NCI-H460 (cell line): ENCODE results near the gene PSMG1. TPM values are rescaled to one million over a fixed set of nuclear protein-coding genes. Genes with fewer than 3 reads are reported as not detected.

Experiments used
- DNase-seq: peaks from one replicate; pipeline ENCODE4 v3.0.0-alpha.2; 2016; ENCODE audit warnings: low read depth; ENCODE audit errors: extremely low read depth
- total RNA-seq: library from RNA; depleted of rRNA; stranded (reverse); fragments of >200 nt; shearing (Covaris generic); gene quantifications from 2 replicates; pipeline ENCODE4 v1.2.3, GENCODE V29; 2014

Gene PSMG1
- total RNA-seq, 1 experiment from 2014 or later: 78.5 TPM

DNA sequence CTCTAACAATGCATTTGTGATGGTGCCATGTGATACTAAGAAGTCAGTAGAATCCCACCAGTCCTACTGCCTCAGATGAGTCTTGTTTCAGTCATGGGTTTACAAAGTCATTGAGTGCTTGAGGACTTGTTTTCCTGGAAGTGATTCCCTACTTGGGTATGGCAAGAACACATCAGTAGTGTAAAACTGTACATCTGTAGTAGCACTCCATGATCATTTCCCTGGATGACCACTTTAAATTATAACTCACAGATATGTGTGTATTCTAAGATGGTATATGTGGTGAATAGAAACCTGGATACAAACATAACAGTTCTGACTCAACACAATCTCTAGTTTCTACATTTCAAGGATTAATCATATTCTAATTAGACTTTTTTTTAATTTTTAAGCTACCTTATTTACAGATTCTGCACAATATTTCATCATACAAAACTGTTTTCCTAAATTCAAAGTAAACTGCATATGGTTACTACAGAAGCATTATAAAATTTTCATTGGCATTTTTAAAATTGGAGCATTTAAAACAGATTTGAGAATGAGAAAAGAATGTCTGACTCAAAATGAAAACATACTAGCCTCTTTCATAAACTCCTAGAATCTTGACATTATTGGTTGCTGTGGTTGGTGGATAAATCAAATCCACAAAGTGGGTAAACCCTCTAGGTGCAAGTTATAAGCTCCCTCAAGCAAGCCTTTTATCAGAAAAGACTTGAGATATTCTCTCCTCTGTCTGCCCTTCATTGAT, 6.8 kb upstream of the PSMG1 start:
- DNase-seq: no peak

DNA sequence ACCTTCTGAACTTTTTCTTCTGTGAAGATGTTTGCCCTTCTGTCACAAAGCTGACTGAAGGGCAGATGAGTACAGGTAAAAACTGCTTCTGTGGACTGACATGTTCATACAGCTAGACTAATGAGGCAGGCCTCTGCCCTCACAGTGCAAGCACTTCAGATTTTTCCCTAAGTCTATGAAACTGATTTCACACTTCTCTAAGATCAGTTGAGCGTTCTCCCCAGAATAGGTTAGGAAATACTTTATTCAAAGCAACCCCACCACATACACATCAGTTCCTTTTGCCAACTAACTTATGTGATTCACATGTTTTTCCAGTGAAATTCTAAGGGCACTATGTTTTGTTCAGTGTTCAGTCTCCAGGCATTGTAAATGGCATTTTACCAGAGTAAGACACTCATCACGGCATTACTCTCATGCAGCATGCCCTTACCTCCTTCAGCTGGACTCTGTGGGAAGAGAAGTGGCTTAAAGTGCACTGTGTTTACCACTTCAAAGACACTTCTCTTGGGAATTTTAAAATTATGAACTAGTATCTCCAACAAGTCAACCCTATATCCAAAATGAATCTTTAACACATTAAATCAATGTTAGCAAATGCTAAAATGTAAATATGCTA, 5.4 kb upstream of the PSMG1 start:
- no peak for DNase-seq

DNA sequence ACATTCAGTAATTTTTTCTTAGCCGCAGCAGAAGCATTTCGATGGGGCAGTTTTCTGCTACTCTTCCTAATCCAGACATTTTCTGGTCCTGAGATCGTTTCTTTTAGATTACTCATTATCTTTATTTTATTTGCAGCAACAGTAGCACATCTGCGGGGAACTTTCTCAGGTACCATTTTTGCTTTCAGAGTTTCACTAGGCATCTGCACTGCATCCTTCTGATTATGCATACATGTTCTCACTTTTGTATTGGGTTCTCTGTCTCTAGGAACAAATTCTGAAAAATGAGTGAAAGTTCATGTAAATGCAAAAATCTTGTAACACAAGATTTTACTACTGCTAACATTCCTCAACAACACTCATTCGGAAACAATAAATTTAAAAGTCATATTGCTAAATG, 3.9 kb upstream of the PSMG1 start:
- DNase-seq: no peak

DNA sequence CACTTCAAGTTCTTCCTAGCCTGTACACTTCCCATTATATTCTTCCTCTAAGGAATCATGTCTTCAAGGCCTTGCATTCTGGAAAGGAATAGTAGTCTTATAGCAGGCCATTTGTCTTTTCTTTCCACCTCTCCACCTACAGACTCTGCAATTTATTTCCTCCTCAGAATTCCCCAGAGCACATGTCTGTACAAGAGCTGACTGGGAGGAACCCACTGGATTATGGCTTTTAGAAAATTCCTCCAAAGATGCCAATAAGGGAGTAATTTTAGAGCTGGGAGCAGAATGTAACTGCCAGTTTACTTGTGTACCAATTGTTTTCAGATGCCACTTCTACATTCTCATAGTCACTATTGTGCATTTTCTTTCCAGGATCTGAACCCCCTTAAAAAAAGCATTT, 3.4 kb upstream of the PSMG1 start:
- no peak for DNase-seq

DNA sequence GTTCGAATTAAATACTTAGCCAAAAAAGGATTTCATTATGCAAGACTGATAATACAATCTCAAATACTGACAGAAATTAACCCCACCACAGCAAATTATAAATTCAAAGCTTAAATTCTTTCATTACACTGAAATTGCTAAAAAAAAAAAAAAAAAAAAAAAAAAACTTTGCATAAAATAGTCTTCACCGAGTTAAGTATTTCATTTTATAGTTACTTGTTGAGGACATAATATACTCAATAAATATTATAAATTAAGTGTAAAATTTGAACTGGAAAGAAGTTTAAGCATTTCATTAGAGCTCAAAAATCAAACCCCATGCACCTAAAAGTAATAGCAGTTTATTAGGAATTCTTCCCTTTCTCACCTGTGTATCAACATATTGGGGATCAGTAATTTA, 1.9 kb upstream of the PSMG1 start:
- no peak for DNase-seq

DNA sequence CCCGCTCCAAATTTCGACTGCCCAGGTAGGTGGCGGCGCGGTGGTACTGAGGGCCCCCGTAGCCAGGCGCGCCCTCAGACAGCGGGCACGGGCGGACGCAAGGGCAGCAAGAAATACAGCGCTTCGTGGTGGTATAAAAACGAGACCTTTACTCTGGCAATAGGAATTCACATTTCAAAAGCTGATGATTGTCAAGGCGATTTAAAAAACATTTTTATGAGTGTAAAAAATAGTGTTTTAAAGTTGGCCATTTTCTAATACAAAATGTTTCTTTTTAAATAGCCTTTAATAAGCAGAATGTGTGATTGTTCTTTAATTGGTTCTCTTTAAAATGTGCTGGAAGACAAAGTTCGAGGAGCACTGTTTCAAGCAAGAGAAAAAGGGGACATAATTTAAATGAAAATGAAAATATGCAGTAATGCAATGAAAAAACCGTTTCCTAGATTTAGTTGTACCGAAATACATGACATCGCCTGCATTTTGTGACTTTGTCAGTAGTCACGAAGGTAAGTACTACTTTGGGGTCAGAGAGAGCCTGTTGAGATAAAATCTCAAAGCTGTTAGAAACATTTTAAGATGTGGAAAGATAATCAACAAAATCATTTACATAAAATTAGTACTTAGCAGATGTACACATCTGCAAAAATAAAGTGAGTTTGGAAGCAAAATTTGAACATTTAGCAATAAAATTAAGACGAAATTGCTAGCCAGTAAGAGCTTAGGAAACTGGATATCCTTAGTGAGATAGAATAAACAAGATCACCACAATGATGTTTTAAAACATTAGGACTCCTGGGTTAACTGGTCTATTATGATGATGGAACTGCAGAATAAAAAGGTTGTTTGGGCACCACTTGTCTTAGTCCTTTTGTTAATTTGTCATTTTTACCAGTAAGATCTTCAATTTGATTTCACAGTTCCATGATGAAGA, 1.1 kb upstream of the PSMG1 start:
- no peak for DNase-seq

DNA sequence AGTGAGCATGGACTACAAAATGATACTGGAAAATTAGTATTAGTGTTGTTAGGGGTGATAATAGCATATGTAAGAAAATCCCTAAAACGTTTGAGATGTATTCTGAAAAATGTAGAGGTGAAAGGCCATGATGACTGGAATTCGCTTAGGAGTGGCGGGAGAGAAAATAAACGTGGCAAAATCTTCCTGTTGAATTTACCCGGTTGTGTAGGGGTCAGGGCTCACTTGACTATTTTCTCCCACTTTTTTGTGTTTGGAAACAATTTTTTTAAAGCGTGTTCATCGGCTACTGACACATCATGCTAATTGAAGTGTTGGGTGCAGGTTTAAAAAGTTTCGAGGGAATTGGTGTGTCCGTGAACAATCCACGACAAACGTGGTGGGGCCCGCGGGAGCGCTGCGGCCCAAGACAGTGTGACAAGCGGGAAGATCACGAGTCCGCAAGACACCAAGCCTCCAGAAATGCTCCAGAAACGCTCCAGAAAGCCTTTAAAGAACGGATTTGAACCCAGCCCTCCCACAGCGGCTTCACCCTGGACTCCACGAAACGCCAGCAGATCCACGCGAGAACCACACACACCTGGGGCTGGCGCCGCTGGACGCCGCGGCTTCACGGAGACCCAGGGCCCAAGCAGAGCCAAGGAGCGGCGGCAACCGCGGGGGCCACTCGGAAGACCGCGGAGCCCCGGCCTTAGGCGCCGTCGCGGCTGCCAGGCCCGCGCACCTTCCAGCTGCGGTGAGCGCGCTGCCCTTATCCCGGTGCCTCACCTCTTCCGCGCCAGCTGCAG, 573 bp downstream of the PSMG1 start:
- DNase-seq: no peak

DNA sequence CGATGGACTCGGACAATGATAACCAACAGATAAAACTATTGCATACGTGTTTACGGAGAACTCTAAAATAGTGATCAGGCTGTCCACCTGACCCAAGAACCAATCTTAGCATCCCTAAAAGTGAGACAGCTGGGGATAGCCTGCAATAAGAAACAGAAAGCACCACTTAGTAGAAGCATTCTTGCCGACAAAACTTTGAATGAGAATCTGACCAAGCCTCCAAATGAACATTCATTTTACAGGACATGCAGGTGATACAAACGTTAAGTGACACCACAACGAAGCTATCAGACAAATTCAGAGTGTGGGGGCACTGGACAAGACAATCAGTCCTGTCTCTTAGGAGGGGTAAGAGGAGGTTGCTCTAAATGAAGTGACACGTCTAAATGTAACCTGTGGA, 1.2 kb downstream of the PSMG1 start:
- no peak for DNase-seq

DNA sequence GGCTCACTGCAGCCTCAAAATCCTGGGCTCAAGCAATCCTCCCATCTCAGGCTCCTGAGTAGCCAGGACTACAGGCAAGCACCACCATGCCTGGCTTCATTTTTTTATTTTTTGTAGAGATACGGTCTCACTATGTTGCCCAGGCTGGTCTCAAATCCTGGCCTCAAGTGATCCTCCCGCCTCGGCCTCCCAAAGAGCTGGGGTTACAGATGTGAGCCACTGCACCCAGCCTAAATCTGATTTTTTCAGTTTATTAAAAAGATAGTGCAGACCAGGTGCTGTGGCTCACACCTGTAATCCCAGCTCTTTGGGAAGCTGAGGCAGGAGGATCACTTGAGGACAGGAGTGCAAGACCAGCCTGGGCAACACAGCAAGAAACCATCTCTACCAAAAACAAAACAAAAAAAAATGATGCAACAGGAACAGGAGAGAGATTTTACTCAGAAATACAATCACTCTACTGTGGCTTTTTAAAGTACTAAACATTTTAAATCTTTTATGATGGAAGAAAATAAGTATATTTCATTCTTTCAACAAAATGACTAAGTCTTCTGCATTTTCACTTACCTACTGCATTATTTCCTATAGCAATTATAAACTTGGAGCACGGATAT, 1.9 kb downstream of the PSMG1 start:
- no peak for DNase-seq

DNA sequence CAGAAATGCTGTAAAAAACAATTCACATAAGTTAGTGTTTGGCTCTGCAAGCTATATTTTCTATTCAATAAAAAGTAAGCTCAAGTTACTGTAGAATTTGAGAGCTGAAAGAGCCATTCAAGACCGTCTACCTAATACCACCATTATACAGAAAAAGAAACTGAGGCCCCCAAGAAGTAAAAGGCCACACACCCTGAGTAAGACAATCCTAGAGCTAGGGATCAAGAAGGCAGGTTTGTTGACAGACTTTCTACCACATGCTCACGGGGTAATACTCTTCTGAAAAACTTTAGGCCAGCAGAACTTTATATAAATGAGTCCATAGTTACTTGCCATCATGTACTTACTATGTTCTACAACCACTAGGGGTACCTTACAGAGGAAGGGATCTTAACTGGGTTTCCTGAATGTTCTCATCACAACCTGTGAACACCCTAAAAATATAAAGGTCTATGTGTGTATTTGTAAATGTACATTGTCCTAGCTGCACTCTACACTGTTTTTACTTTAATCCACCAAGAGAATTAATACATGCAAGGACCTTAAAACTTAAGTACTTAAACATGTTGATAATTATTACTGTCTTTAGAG, 2.7 kb downstream of the PSMG1 start:
- no peak for DNase-seq

DNA sequence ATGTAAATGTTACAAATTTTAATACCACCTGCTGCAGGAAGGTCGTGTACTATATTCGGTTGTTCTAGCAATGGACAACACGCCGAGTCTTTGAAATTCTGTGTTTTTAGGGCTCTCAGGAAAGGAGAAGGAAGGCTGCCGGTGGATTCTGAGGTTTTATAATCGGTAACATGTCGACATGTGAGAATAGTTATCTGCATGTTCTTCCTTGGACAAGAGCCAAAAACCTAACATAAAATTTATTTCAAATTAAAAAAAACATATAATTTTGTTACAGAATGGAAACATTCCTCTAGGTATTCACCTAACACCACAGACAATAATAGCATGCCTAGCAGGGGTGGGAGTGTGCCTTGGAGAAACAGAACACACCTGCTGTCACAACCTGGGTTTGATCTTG, 4.8 kb downstream of the PSMG1 start:
- DNase-seq: no peak

DNA sequence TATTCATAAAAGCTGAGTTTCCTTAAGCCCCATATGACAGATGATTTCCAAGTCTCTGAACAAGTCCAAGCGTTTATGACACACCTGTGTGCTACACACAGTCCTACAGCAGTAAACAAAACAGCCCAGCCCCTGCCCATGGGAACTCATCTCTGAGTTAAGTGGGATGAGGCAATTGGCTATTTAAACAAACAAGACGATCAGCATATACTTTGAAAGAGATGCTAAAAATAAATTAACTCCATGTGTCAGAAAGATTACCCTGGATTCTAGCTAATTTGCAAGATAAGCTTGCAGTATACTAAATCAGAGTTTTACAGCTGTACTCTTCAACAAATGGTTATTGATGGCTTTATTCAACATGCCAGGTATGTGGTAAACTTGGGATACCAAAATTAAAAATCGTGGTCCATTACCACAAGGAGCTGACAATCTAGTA, 7.0 kb downstream of the PSMG1 start:
- DNase-seq: no peak

DNA sequence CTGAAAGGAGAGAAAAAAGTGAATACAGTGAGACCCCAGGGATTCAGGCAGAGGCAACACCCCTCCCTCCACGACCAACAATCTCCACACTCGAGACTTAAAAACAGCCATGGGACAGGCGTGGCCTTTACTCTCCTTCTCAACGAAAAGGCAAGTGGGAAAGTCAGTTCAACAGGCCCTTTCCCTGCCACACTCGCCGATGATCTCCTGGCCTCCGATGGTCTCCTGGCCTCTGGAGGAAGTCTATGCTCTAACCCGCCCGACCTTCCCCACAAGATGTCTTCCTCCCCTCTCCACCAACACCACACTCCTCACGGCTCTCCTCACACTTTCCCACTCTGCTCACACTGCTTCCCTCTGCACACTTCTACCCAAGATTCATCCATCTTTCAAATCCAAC, 7.6 kb downstream of the PSMG1 start:
- no peak for DNase-seq

DNA sequence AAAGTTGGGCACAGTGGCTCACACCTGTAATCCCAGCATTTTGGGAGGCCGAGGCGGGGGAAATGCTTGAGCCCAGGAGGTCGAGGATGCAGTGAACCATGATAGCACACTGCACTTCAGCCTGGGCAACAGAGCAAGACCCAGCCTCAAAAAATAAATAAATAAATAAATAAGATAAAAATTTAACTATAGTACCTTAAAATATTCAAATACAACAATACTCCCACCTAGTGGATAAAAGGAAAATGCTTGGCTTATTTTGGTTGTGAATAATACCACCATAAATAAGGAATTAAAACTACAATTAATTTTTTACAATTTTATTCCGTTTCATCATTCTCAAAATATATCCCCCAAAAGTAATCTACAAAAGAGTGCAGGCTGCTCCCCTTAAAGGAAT, 8.1 kb downstream of the PSMG1 start:
- no peak for DNase-seq

DNA sequence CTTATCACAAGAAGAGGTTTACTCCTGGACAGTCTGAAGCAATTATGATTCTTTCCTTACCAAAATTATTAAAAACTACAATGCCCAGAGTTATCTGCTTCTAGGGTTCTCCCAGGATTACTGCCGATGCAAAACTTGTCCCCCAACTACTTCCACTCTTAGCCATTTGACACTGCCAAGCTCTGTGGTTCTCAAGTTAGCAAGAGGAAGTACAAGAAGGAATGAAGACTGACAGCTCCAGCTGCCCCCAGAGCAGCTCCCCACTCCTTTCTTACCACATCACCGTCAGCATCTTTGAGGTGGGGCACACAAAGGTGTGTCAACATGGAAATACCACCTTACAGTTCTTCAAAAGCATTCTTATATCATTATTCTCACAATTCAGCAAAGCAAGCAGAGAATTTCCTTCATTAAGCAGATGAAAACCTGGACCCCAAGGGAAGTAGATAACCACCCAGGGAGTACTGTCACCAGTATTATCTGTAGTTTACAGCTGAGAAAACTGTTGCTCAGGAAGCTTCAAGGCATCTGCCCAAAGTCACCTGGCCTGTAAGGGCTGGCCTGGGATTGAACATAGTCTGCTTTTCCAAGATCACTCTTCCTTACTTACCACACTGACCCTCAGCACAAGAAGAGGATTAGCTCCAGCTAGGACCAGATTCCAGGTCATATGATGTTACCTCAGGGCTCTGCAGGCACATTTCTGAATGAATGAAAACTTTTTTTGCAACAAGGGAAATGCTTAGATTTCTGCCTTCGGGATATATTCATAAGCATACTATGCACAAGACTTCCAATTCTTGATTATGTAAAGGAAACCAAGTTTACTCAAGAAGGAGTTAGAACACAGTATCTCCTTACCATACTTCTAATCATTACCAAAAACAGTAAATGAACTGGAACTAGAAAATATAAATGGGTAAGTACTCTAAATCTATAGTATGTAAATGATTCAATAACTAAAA, 9.3 kb downstream of the PSMG1 start:
- no peak for DNase-seq

DNA sequence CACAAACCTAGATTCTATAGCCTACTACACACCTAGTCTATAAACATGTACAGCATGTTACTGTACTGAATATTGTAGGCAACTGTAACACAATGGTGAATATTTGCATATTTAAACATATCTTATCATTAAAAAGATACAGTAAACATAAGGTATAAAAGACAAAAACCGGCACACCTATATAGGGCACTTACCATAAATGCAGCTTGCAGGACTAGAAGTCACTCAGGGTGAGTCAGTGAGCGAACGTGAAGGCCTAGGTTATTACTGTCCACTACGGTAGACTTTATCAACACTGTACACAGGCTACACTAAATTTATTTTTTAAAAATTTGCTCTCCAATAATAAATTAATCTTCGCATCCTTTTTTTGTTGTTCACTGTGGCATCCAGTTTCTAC, 13.3 kb downstream of the PSMG1 start:
- no peak for DNase-seq

DNA sequence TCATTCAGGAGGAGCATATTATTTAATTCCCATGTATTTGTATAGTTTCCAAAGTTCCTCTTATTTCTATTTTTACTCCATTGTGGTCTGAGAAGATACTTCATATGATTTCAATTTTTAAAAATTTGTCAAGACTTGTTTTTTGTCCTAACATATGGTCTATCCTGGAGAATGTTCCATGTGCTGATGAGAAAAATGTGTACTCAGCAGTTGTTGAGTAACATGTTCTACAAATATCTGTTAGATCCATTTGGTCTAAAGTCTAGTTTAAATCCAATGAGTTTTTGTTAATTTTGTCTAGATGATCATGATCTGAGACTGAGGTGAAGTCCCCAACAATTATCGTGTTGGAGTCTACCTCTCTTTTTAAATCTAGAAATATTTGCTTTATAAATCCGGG, 14.5 kb downstream of the PSMG1 start:
- no peak for DNase-seq

DNA sequence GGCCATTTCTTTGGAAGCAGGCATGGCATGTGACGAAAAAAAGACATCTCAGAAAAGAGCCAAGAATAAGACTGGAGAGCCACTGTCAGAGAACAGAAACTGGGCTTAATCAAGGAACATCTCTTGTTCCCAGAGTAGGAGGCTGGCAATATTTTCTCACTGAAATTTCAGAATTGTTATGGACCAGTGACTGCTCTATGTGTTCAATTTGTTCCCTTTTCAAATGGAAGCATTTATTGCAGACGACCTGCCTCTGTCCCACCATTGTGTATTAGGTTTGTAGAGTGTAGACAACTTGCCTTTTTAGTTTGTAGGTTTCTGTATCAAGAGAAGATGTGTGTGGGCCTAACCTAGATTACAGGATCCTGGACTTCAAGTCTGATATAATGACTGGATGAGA, 18.7 kb downstream of the PSMG1 start:
- no peak for DNase-seq

DNA sequence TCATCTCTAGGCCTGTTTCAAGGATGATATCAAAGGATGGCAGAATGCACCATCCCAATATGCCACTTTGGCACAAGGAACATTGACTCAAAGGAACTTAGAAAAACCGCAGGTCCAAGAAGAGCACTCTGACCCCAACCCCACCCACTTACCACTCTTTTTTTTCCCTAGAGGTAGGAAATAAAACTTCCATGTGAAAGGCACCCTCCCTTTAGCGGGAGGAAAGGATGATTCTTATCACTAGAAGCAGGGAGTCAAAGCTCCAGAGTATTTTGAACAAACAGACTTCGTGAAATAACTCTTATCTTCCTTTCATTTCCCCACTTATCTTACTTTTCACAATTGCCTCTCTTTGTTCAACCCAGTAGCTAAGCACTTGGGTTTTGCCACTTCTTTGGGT, 22.2 kb downstream of the PSMG1 start:
- no peak for DNase-seq
